Thyroid gland (tissue), 4 donors: ENCODE data around the gene ABCF2. TPM values are rescaled to one million over a fixed set of nuclear protein-coding genes. Genes with fewer than 3 reads are reported as not detected.

ENCODE experiments used
- DNase-seq, 2 donors: peaks; one replicate each; pipeline ENCODE4 v3.0.0-alpha.2; 2019
- H3K27ac ChIP-seq, 3 donors: fragments of 200-600 bp; sonication (generic); 1 replicate in 2 of 3; 2 replicates in 1 of 3; pipeline ENCODE4 v1.5.1; 2016 to 2019; ENCODE audit warnings: mild to moderate bottlenecking in 1 of 3, moderate library complexity in 1 of 3
- H3K27me3 ChIP-seq: fragments of 200-600 bp; sonication (generic); one replicate; pipeline ENCODE4 v1.5.1; 2019
- H3K36me3 ChIP-seq, 2 donors: fragments of 200-600 bp; sonication (generic); one replicate each; pipeline ENCODE4 v1.5.1; 2016 to 2019
- H3K4me1 ChIP-seq, 2 donors: fragments of 200-600 bp; sonication (generic); one replicate each; pipeline ENCODE4 v1.5.1; 2017 to 2019
- H3K4me3 ChIP-seq, 3 donors: fragments of 200-600 bp; sonication (generic); replicated peaks in 1 of 3; 1 replicate in 2 of 3; 2 replicates in 1 of 3; pipeline ENCODE4 v1.5.1; 2016; ENCODE audit warnings: mild to moderate bottlenecking in 1 of 3
- H3K9me3 ChIP-seq: fragments of 200-600 bp; sonication (generic); one replicate; pipeline ENCODE4 v1.5.1; 2017
- CTCF ChIP-seq, 6 experiments: fragments of 200-600 bp in 3 of 6; fragments of 450-650 bp in 3 of 6; sonication (generic) in 3 of 6; IDR thresholded peaks; one replicate each; pipeline ENCODE4 v1.5.1; 2016 to 2019; ENCODE audit warnings: antibody characterized with exemption in 6 of 6, mild to moderate bottlenecking in 2 of 6, inconsistent platforms in 1 of 6, moderate library complexity in 1 of 6
- POLR2A ChIP-seq, 2 donors: fragments of 450-650 bp; IDR thresholded peaks; one replicate each; pipeline ENCODE4 v1.6.1; 2017; ENCODE audit warnings: antibody characterized with exemption in 2 of 2, mild to moderate bottlenecking in 2 of 2, moderate library complexity in 1 of 2
- WGBS, 2 donors: methylation state at CpG; one replicate each; pipeline ENCODE4 v1.1.5; 2017; 5-methylcytosine and 5-hydroxymethylcytosine counted together
- intact Hi-C: fragments of 100-400 bp; cut with DNase I; formaldehyde crosslinking; loops from one replicate; pipeline ENCODE4 v1.15.1; 2023
- total RNA-seq, 4 donors: library from RNA; depleted of rRNA; stranded (reverse); fragments of >200 nt; gene quantifications; one replicate each; pipeline ENCODE4 v1.2.3, GENCODE V29; 2016

ABCF2 gene
- total RNA-seq, 4 donors from 2014 or later: 23.8 to 39.4 (median 34.1) TPM

DNA sequence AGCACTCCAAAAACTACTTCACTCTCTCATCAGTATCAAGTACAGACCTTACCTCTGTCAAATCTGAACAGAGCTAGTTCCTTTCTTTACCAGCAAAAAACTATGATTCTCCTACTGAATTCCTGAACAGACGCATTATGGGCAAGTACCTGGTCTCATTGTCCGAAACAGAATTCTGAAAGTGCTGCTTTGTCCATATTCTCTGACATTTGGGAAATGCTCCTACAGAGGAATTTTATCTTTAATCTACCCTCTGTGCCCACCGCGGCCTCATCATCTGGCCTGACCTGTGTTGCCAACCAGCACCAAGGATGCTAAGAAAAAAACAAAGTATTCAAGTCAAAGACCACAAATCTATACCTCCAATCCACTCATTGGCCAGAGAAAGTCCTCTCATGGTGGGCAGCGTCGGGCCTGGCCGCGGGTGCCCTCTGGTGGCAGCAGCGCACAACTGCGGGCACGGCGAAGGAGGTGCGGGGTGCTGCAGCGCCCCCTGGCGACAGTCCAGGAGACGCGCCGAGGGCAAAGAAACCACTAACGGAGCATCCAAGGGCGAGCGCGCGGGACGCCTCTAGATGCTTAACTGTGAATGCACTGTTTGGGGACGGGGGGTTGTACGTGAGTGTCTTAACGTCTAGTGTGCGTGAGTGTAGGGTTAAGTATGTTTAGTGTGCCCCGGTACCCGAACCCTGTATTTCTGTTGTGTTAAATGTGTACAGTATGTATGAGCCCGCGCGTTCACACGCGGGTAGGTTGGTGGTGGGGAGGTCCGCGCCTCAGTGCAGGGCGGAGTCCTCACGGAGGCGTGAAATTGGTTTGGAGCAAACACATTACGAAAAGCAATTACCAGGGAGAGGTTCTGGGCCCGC lies 54.5 kb downstream of the ABCF2 start:
- WGBS, 2 donors: 21 to 30% methylated on average over 30 to 42 of the region's 42 CpGs
- no peak overlapping the region for H3K4me3 ChIP-seq
- DNase-seq: peak; percentile 72 to 77
- intact Hi-C loops: loop anchor here (10.0 kb wide), 1 partner anchor 132 kb away; no protein-coding TSS in a partner anchor
- H3K36me3 ChIP-seq: no peaks in the 10 kb centered on the region
- H3K4me1 ChIP-seq: peaks cover 0 to 9% of the 10 kb centered on the region in 2 donors
- TF ChIP-seq POLR2A (IDR thresholded peaks at IDR 0.05): no peak
- TF ChIP-seq CTCF (IDR thresholded peaks at IDR 0.05): peak; percentile 1 to 100 (median 100)
- H3K27ac ChIP-seq: no peak overlapping the region
- no peaks in the 10 kb centered on the region for H3K9me3 ChIP-seq
- no peaks in the 10 kb centered on the region for H3K27me3 ChIP-seq

GRCh38 chr7:151168787-151169162 lies 58.2 kb downstream of the ABCF2 start:
- Histone ChIP-seq H3K4me1 (peaks cover 5 to 20% of the 10 kb centered on the region in 2 donors), H3K9me3 (no peaks in the 10 kb centered on the region), H3K27me3 (no peaks in the 10 kb centered on the region), H3K4me3 (no peak overlapping the region), H3K36me3 (no peaks in the 10 kb centered on the region), H3K27ac (no peak overlapping the region)
- DNase-seq: no peak
- intact Hi-C loops: no loop called here
- WGBS, 2 donors: 40% methylated on average over 10 of the region's 10 CpGs
- TF ChIP-seq POLR2A (IDR thresholded peaks at IDR 0.05): no peak
- no peak for TF ChIP-seq CTCF (IDR thresholded peaks at IDR 0.05)

GRCh38 chr7:151168003-151168786 lies 58.8 kb downstream of the ABCF2 start:
- no peaks in the 10 kb centered on the region for H3K9me3 ChIP-seq
- WGBS, 2 donors: 6 to 8% methylated on average over 7 to 30 of the region's 52 CpGs
- no peak overlapping the region for H3K27ac ChIP-seq
- TF ChIP-seq CTCF (IDR thresholded peaks at IDR 0.05) (peak; percentile 15 to 67 (median 30)), POLR2A (IDR thresholded peaks at IDR 0.05) (no peak)
- H3K36me3 ChIP-seq: no peaks in the 10 kb centered on the region
- intact Hi-C loops: no loop called here
- no peaks in the 10 kb centered on the region for H3K27me3 ChIP-seq
- peak overlapping the region in 1 of 3 donors; percentile 22 for H3K4me3 ChIP-seq
- peaks cover 5 to 20% of the 10 kb centered on the region in 2 donors for H3K4me1 ChIP-seq
- DNase-seq: peak; percentile 17 to 18

DNA sequence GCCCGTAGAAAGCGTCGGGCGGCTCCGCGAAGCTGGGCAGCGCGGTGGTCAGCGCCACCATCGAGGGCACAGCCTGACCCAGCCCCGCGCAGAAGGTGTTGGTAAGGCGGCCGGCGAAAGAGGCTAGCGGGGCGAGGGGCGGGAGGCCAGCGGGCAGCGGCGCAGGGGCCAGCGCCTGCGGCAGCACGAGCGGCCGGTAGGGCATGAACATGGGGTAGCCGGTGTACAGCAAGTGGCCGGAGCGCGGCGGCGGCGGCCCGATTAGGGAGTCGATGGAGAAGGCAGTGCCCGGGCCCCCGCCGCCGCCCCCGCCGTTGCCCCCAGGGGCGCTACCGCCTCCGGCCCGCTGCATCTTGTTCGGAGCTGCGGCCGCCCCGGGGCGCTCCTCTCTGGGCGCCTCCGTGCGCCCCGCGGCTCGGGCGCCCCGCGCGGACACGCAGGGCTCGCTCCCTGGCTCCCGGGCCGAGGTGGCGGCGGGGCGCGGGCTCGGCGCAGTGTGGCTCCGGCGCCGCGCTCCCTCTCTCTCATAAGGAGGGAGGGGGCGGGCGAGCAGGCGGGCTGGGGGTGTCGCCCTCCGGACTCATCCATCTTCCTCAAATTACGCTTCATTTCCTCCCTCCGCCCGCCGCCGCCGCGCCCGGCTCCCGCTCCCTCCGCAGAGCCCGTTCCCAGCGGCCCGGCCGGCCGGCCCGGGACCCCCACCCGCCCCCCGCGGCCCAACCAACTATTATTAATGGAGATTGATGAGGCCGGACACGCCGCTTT lies 59.6 kb downstream of the ABCF2 start, which contains the start of gene GBX1:
Gene GBX1, minus strand, starts transcription at position 498 of the 765 bp plus-strand sequence. Its CDS starts 146 bp downstream, at position 352.
- 1 to 2% methylated on average over 16 to 35 of the region's 101 CpGs for WGBS, 2 donors
- no peaks in the 10 kb centered on the region for H3K27me3 ChIP-seq

More for the DNA sequence above, 59.6 kb downstream of the ABCF2 start, which contains the start of gene GBX1:
- no peak within 1 kb of the TSS for H3K27ac ChIP-seq
- peak in 1 of 2 donors; percentile 10 for DNase-seq
- no peaks in the 10 kb centered on the region for H3K9me3 ChIP-seq
- H3K36me3 ChIP-seq: no peaks in the 10 kb centered on the region
- TF ChIP-seq CTCF (IDR thresholded peaks at IDR 0.05) (peak in 1 of 6 experiments; percentile 15), POLR2A (IDR thresholded peaks at IDR 0.05) (no peak)
- intact Hi-C loops: no loop called here
- peak within 1 kb of the TSS in 1 of 3 donors; percentile 22 for H3K4me3 ChIP-seq
- H3K4me1 ChIP-seq: peaks cover 5 to 20% of the 10 kb centered on the region in 2 donors
